ENCODE results near the gene CRADD.

CRADD gene

GRCh38 chr12:93911396-93911795 is 234.2 kb downstream of the CRADD start:
- H3K36me3 ChIP-seq (ENCODE audit: control insufficient read depth, insufficient read depth, low read length) = no peaks in the 10 kb centered on the region
- H3K27me3 ChIP-seq (ENCODE audit: control insufficient read depth, insufficient read depth, low read length) = no peaks in the 10 kb centered on the region
- H3K4me3 ChIP-seq (ENCODE audit: low read depth, low read length) = no peak overlapping the region
- no peak overlapping the region for H3K9ac ChIP-seq (ENCODE audit: low read depth, low read length)
- no peaks in the 10 kb centered on the region for H3K9me3 ChIP-seq (ENCODE audit: control insufficient read depth, insufficient read depth, low read length)
- H3K4me1 ChIP-seq (ENCODE audit: control insufficient read depth, insufficient read depth, low read length) = no peaks in the 10 kb centered on the region

GRCh38 chr12:93912086-93912733 is 235.0 kb downstream of the CRADD start:
- no peaks in the 10 kb centered on the region for H3K4me1 ChIP-seq (ENCODE audit: control insufficient read depth, insufficient read depth, low read length)
- no peak overlapping the region for H3K4me3 ChIP-seq (ENCODE audit: low read depth, low read length)
- H3K9me3 ChIP-seq (ENCODE audit: control insufficient read depth, insufficient read depth, low read length) = no peaks in the 10 kb centered on the region
- H3K36me3 ChIP-seq (ENCODE audit: control insufficient read depth, insufficient read depth, low read length) = no peaks in the 10 kb centered on the region
- H3K9ac ChIP-seq (ENCODE audit: low read depth, low read length) = no peak overlapping the region
- H3K27me3 ChIP-seq (ENCODE audit: control insufficient read depth, insufficient read depth, low read length) = no peaks in the 10 kb centered on the region

GRCh38 chr12:93913845-93914244 is 236.7 kb downstream of the CRADD start:
- Histone ChIP-seq H3K4me1 (ENCODE audit: control insufficient read depth, insufficient read depth, low read length) (no peaks in the 10 kb centered on the region), H3K9ac (ENCODE audit: low read depth, low read length) (no peak overlapping the region), H3K27me3 (ENCODE audit: control insufficient read depth, insufficient read depth, low read length) (no peaks in the 10 kb centered on the region), H3K36me3 (ENCODE audit: control insufficient read depth, insufficient read depth, low read length) (no peaks in the 10 kb centered on the region), H3K4me3 (ENCODE audit: low read depth, low read length) (no peak overlapping the region), H3K9me3 (ENCODE audit: control insufficient read depth, insufficient read depth, low read length) (no peaks in the 10 kb centered on the region)

- H3K4me3 ChIP-seq (ENCODE audit: low read depth, low read length) = no peak overlapping the region
- no peaks in the 10 kb centered on the region for H3K4me1 ChIP-seq (ENCODE audit: control insufficient read depth, insufficient read depth, low read length)
- no peaks in the 10 kb centered on the region for H3K9me3 ChIP-seq (ENCODE audit: control insufficient read depth, insufficient read depth, low read length)
- H3K9ac ChIP-seq (ENCODE audit: low read depth, low read length) = no peak overlapping the region
- H3K27me3 ChIP-seq (ENCODE audit: control insufficient read depth, insufficient read depth, low read length) = no peaks in the 10 kb centered on the region
- no peaks in the 10 kb centered on the region for H3K36me3 ChIP-seq (ENCODE audit: control insufficient read depth, insufficient read depth, low read length)
Measured at GRCh38 chr12:93914281-93914680, 237.1 kb downstream of the CRADD start.

GRCh38 chr12:93915411-93915810 is 238.2 kb downstream of the CRADD start:
- no peaks in the 10 kb centered on the region for H3K36me3 ChIP-seq (ENCODE audit: control insufficient read depth, insufficient read depth, low read length)
- no peaks in the 10 kb centered on the region for H3K4me1 ChIP-seq (ENCODE audit: control insufficient read depth, insufficient read depth, low read length)
- no peak overlapping the region for H3K4me3 ChIP-seq (ENCODE audit: low read depth, low read length)
- no peaks in the 10 kb centered on the region for H3K9me3 ChIP-seq (ENCODE audit: control insufficient read depth, insufficient read depth, low read length)
- H3K27me3 ChIP-seq (ENCODE audit: control insufficient read depth, insufficient read depth, low read length) = no peaks in the 10 kb centered on the region
- H3K9ac ChIP-seq (ENCODE audit: low read depth, low read length) = no peak overlapping the region

GRCh38 chr12:93916402-93916801 is 239.2 kb downstream of the CRADD start:
- Histone ChIP-seq H3K27me3 (ENCODE audit: control insufficient read depth, insufficient read depth, low read length) (no peaks in the 10 kb centered on the region), H3K4me1 (ENCODE audit: control insufficient read depth, insufficient read depth, low read length) (no peaks in the 10 kb centered on the region), H3K36me3 (ENCODE audit: control insufficient read depth, insufficient read depth, low read length) (no peaks in the 10 kb centered on the region), H3K9me3 (ENCODE audit: control insufficient read depth, insufficient read depth, low read length) (no peaks in the 10 kb centered on the region), H3K4me3 (ENCODE audit: low read depth, low read length) (no peak overlapping the region), H3K9ac (ENCODE audit: low read depth, low read length) (no peak overlapping the region)

- H3K36me3 ChIP-seq (ENCODE audit: control insufficient read depth, insufficient read depth, low read length) = no peaks in the 10 kb centered on the region
- H3K27me3 ChIP-seq (ENCODE audit: control insufficient read depth, insufficient read depth, low read length) = no peaks in the 10 kb centered on the region
- H3K4me3 ChIP-seq (ENCODE audit: low read depth, low read length) = no peak overlapping the region
- no peaks in the 10 kb centered on the region for H3K9me3 ChIP-seq (ENCODE audit: control insufficient read depth, insufficient read depth, low read length)
- no peak overlapping the region for H3K9ac ChIP-seq (ENCODE audit: low read depth, low read length)
- H3K4me1 ChIP-seq (ENCODE audit: control insufficient read depth, insufficient read depth, low read length) = no peaks in the 10 kb centered on the region
Measured at GRCh38 chr12:93918262-93918661, 241.1 kb downstream of the CRADD start.

GRCh38 chr12:93918900-93919299 is 241.7 kb downstream of the CRADD start:
- H3K36me3 ChIP-seq (ENCODE audit: control insufficient read depth, insufficient read depth, low read length) = no peaks in the 10 kb centered on the region
- H3K9me3 ChIP-seq (ENCODE audit: control insufficient read depth, insufficient read depth, low read length) = no peaks in the 10 kb centered on the region
- H3K9ac ChIP-seq (ENCODE audit: low read depth, low read length) = no peak overlapping the region
- H3K4me1 ChIP-seq (ENCODE audit: control insufficient read depth, insufficient read depth, low read length) = no peaks in the 10 kb centered on the region
- H3K4me3 ChIP-seq (ENCODE audit: low read depth, low read length) = no peak overlapping the region
- H3K27me3 ChIP-seq (ENCODE audit: control insufficient read depth, insufficient read depth, low read length) = no peaks in the 10 kb centered on the region

- H3K4me1 ChIP-seq (ENCODE audit: control insufficient read depth, insufficient read depth, low read length) = no peaks in the 10 kb centered on the region
- H3K9me3 ChIP-seq (ENCODE audit: control insufficient read depth, insufficient read depth, low read length) = no peaks in the 10 kb centered on the region
- no peak overlapping the region for H3K9ac ChIP-seq (ENCODE audit: low read depth, low read length)
- H3K27me3 ChIP-seq (ENCODE audit: control insufficient read depth, insufficient read depth, low read length) = no peaks in the 10 kb centered on the region
- H3K36me3 ChIP-seq (ENCODE audit: control insufficient read depth, insufficient read depth, low read length) = no peaks in the 10 kb centered on the region
- H3K4me3 ChIP-seq (ENCODE audit: low read depth, low read length) = no peak overlapping the region
Measured at GRCh38 chr12:93921521-93921920, 244.3 kb downstream of the CRADD start.

- Histone ChIP-seq H3K4me3 (ENCODE audit: low read depth, low read length) (no peak overlapping the region), H3K36me3 (ENCODE audit: control insufficient read depth, insufficient read depth, low read length) (no peaks in the 10 kb centered on the region), H3K9ac (ENCODE audit: low read depth, low read length) (no peak overlapping the region), H3K27me3 (ENCODE audit: control insufficient read depth, insufficient read depth, low read length) (no peaks in the 10 kb centered on the region), H3K4me1 (ENCODE audit: control insufficient read depth, insufficient read depth, low read length) (no peaks in the 10 kb centered on the region), H3K9me3 (ENCODE audit: control insufficient read depth, insufficient read depth, low read length) (no peaks in the 10 kb centered on the region)
Measured at GRCh38 chr12:93922583-93923006, 245.4 kb downstream of the CRADD start.

- Histone ChIP-seq H3K36me3 (ENCODE audit: control insufficient read depth, insufficient read depth, low read length) (no peaks in the 10 kb centered on the region), H3K4me3 (ENCODE audit: low read depth, low read length) (no peak overlapping the region), H3K9ac (ENCODE audit: low read depth, low read length) (no peak overlapping the region), H3K4me1 (ENCODE audit: control insufficient read depth, insufficient read depth, low read length) (no peaks in the 10 kb centered on the region), H3K9me3 (ENCODE audit: control insufficient read depth, insufficient read depth, low read length) (no peaks in the 10 kb centered on the region), H3K27me3 (ENCODE audit: control insufficient read depth, insufficient read depth, low read length) (no peaks in the 10 kb centered on the region)
Measured at GRCh38 chr12:93924367-93924766, 247.2 kb downstream of the CRADD start.

GRCh38 chr12:93925585-93926205 is 248.5 kb downstream of the CRADD start:
- Histone ChIP-seq H3K9ac (ENCODE audit: low read depth, low read length) (no peak overlapping the region), H3K27me3 (ENCODE audit: control insufficient read depth, insufficient read depth, low read length) (no peaks in the 10 kb centered on the region), H3K4me3 (ENCODE audit: low read depth, low read length) (no peak overlapping the region), H3K4me1 (ENCODE audit: control insufficient read depth, insufficient read depth, low read length) (no peaks in the 10 kb centered on the region), H3K36me3 (ENCODE audit: control insufficient read depth, insufficient read depth, low read length) (no peaks in the 10 kb centered on the region), H3K9me3 (ENCODE audit: control insufficient read depth, insufficient read depth, low read length) (no peaks in the 10 kb centered on the region)
